Caco-2 (cell line): ENCODE measurements around the gene CDKAL1. TPM values are rescaled to one million over a fixed set of nuclear protein-coding genes. Genes with fewer than 3 reads are reported as not detected.
"Not testable (repeated sequence)": the region's sequence is repeated elsewhere in the genome, so short reads cannot be mapped to it uniquely, and the experiment has no call there.

ENCODE experiments used
- BruUV-seq: library from RNA; stranded (reverse); fragments of 400-500 nt; replicated peaks from 2 replicates; lab custom pipeline; 2021; lab: Mats Ljungman, UMichigan
- CTCF ChIA-PET: fragments of 300-600 bp; sonication (Branson Sonifier 250); formaldehyde crosslinking; loops from one replicate; lab custom pipeline; 2022; ENCODE audit warnings: antibody characterized with exemption; lab: Charles Lee
- POLR2A ChIA-PET: fragments of 300-600 bp; sonication (Branson Sonifier 250); formaldehyde crosslinking; loops from one replicate; lab custom pipeline; 2022; ENCODE audit warnings: antibody characterized with exemption; lab: Charles Lee
- DNase-seq, 2 experiments: peaks; one replicate each; pipeline versions ENCODE4 v3.0.0 to v3.0.0-alpha.2; 2020 to 2022
- H3K27me3 ChIP-seq: replicated peaks from 2 replicates; pipeline ENCODE4 v1.6.0; 2011; ENCODE audit warnings: low read length; ENCODE audit not compliant: control insufficient read depth, insufficient read depth
- H3K36me3 ChIP-seq: 2 replicates; pipeline ENCODE4 v1.5.1; 2011; ENCODE audit warnings: low read length; ENCODE audit not compliant: control insufficient read depth, insufficient read depth
- H3K4me1 ChIP-seq: fragments of 250-450 bp; sonication (Bioruptor Pico); 2 replicates; pipeline ENCODE4 v1.5.1; 2020; ENCODE audit warnings: mild to moderate bottlenecking
- H3K4me3 ChIP-seq: 2 replicates; pipeline ENCODE4 v1.5.1; 2011; ENCODE audit warnings: low read depth, mild to moderate bottlenecking, control low read depth, low read length
- H3K9me3 ChIP-seq: fragments of 250-450 bp; sonication (Bioruptor Pico); 2 replicates; pipeline ENCODE4 v1.5.1; 2020; ENCODE audit warnings: mild to moderate bottlenecking, moderate library complexity
- H3K27ac Mint-ChIP-seq: one replicate; pipeline ENCODE4 v1.8.0; 2022; ENCODE audit warnings: mixed read lengths; ENCODE audit not compliant: unreplicated experiment
- H3K27me3 Mint-ChIP-seq: one replicate; pipeline ENCODE4 v1.8.0; 2022; ENCODE audit warnings: mixed read lengths; ENCODE audit not compliant: insufficient read depth, unreplicated experiment
- H3K36me3 Mint-ChIP-seq: one replicate; pipeline ENCODE4 v1.8.0; 2022; ENCODE audit warnings: mild to moderate bottlenecking, mixed read lengths; ENCODE audit not compliant: insufficient read depth, unreplicated experiment
- H3K4me1 Mint-ChIP-seq: one replicate; pipeline ENCODE4 v1.8.0; 2022; ENCODE audit warnings: low read depth, mixed read lengths; ENCODE audit not compliant: unreplicated experiment
- H3K4me3 Mint-ChIP-seq: one replicate; pipeline ENCODE4 v1.8.0; 2022; ENCODE audit warnings: mild to moderate bottlenecking, moderate library complexity, mixed read lengths; ENCODE audit not compliant: unreplicated experiment
- H3K9me3 Mint-ChIP-seq: one replicate; pipeline ENCODE4 v1.8.0; 2022; ENCODE audit warnings: mixed read lengths; ENCODE audit not compliant: unreplicated experiment
- intact Hi-C: fragments of 100-400 bp; cut with micrococcal nuclease; formaldehyde crosslinking; loops from one replicate; pipeline ENCODE4 v1.10.0; 2022; ENCODE audit not compliant: unreplicated experiment
- total RNA-seq: library from RNA; stranded (reverse); gene quantifications from 2 replicates; pipeline ENCODE4 v1.2.3, GENCODE V29; 2022
- TF ChIP-seq, protein P1 (sequence below), 2 experiments: fragments of 200-600 bp in 1 of 2; IDR thresholded peaks; 1 replicate in 1 of 2; 2 replicates in 1 of 2; pipeline versions ENCODE4 v1.5.1 to v1.8.0; 2011 to 2022; ENCODE audit warnings: antibody characterized with exemption in 1 of 2, control low read depth in 1 of 2, inconsistent platforms in 1 of 2, low read depth in 1 of 2, low read length in 1 of 2, mild to moderate bottlenecking in 1 of 2, moderate library complexity in 1 of 2; ENCODE audit not compliant: insufficient read depth in 1 of 2, severe bottlenecking in 1 of 2, unreplicated experiment in 1 of 2

CDKAL1 gene
- total RNA-seq, 1 experiment from 2014 or later, result 18.7 TPM

DNA sequence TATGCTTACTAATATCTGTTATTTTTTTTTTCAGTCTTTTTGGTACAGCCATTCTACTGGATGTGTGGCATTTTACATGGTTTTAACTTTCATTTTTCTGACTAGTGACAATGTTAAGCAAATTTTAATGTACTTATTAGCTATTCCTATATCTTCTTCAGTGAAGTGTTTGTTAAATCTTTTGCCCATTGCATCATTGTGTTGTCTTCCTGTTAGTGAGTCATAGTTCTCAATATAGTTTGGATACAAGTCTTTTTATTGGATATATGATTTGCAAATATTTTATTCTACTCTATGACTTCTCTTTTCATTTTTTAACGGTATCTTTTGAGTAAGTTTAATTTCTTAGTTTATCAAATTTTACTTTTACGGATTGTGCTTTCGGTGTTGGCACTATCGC lies 519.4 kb downstream of the CDKAL1 start:
- no peaks in the 10 kb centered on the region for H3K4me1 ChIP-seq
- no peaks in the 10 kb centered on the region for H3K36me3 ChIP-seq
- intact Hi-C loops, result no loop called here
- POLR2A ChIA-PET, result no interaction called here
- no peak overlapping the region for H3K4me3 ChIP-seq
- no peaks in the 10 kb centered on the region for H3K27me3 ChIP-seq
- no TSS peak for BruUV-seq
- TF ChIP-seq, protein P1, sequence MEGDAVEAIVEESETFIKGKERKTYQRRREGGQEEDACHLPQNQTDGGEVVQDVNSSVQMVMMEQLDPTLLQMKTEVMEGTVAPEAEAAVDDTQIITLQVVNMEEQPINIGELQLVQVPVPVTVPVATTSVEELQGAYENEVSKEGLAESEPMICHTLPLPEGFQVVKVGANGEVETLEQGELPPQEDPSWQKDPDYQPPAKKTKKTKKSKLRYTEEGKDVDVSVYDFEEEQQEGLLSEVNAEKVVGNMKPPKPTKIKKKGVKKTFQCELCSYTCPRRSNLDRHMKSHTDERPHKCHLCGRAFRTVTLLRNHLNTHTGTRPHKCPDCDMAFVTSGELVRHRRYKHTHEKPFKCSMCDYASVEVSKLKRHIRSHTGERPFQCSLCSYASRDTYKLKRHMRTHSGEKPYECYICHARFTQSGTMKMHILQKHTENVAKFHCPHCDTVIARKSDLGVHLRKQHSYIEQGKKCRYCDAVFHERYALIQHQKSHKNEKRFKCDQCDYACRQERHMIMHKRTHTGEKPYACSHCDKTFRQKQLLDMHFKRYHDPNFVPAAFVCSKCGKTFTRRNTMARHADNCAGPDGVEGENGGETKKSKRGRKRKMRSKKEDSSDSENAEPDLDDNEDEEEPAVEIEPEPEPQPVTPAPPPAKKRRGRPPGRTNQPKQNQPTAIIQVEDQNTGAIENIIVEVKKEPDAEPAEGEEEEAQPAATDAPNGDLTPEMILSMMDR (IDR thresholded peaks at IDR 0.05; ENCODE audit: insufficient read depth in 1 of 2, low read depth in 1 of 2, low read length in 1 of 2, severe bottlenecking in 1 of 2, unreplicated experiment in 1 of 2), result no peak
- H3K9me3 Mint-ChIP-seq, result peaks cover 11% of the 10 kb centered on the region
- CTCF ChIA-PET, result no interaction called here
- no peaks in the 10 kb centered on the region for H3K27me3 Mint-ChIP-seq
- no peak overlapping the region for H3K27ac Mint-ChIP-seq
- H3K36me3 Mint-ChIP-seq, result no peaks in the 10 kb centered on the region
- H3K4me1 Mint-ChIP-seq, result no peaks in the 10 kb centered on the region
- no peaks in the 10 kb centered on the region for H3K9me3 ChIP-seq
- H3K4me3 Mint-ChIP-seq, result no peak overlapping the region
- DNase-seq, result no peak

- H3K36me3 Mint-ChIP-seq, H3K27me3 Mint-ChIP-seq, H3K4me1 Mint-ChIP-seq, H3K4me1 ChIP-seq, H3K9me3 ChIP-seq, CTCF ChIA-PET, DNase-seq, POLR2A ChIA-PET, intact Hi-C loops, H3K27me3 ChIP-seq, H3K36me3 ChIP-seq, H3K27ac Mint-ChIP-seq, H3K4me3 ChIP-seq, BruUV-seq, H3K4me3 Mint-ChIP-seq: not testable (repeated sequence)
- H3K9me3 Mint-ChIP-seq, result peaks cover 11% of the 10 kb centered on the region
Observed at GRCh38 chr6:21055480-21055879, 521.2 kb downstream of the CDKAL1 start.

DNA sequence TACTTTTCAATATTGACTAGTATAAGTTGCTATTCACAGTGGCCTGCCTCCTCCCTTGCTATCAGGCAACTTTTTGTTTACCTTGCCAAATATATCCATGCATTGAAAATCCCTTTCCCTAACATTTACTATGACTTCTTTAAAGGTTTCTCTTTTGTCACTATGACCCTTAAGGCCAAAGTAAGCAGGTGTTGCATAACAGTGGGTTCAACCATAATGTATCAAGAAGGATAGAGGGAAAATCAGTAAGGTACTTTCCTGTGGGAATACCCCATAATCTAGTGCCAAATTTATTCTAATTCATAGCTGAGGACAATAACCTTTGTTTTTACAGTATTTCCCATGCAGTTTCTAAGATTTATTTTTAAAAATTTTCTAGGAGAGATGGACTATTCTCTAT lies 527.6 kb downstream of the CDKAL1 start:
- Histone ChIP-seq H3K9me3 (no peaks in the 10 kb centered on the region), H3K27me3 (no peaks in the 10 kb centered on the region), H3K4me3 (no peak overlapping the region), H3K36me3 (no peaks in the 10 kb centered on the region; the same call in 1 of the 2 replicates), H3K4me1 (no peaks in the 10 kb centered on the region)
- Mint-ChIP-seq H3K27me3 (no peaks in the 10 kb centered on the region), H3K4me1 (no peaks in the 10 kb centered on the region), H3K4me3 (no peak overlapping the region), H3K36me3 (no peaks in the 10 kb centered on the region), H3K27ac (no peak overlapping the region), H3K9me3 (peaks cover 11% of the 10 kb centered on the region)
- intact Hi-C loops, result no loop called here
- TF ChIP-seq, protein P1 (IDR thresholded peaks at IDR 0.05; ENCODE audit: insufficient read depth in 1 of 2, low read depth in 1 of 2, low read length in 1 of 2, severe bottlenecking in 1 of 2, unreplicated experiment in 1 of 2), result no peak
- DNase-seq, result no peak
- ChIA-PET CTCF (no interaction called here), POLR2A (no interaction called here)
- no TSS peak for BruUV-seq
